Measurements from ENCODE around the gene NRXN3.

NRXN3 gene

GRCh38 chr14:79157369-79157768 is 987.2 kb downstream of the NRXN3 start:
- TF ChIP-seq CTCF (IDR thresholded peaks at IDR 0.05) = no peak
- Histone ChIP-seq H3K27ac (no peak overlapping the region), H3K4me3 (no peak overlapping the region)
- DNase-seq (ENCODE audit: low spot score) = no peak

- no peak for DNase-seq (ENCODE audit: low spot score)
- TF ChIP-seq CTCF (IDR thresholded peaks at IDR 0.05) = no peak
- no peak overlapping the region for H3K4me3 ChIP-seq
- H3K27ac ChIP-seq = no peak overlapping the region
Measured at GRCh38 chr14:79161571-79161970, 991.4 kb downstream of the NRXN3 start.

- DNase-seq (ENCODE audit: low spot score) = no peak
- Histone ChIP-seq H3K4me3 (no peak overlapping the region), H3K27ac (no peak overlapping the region)
- no peak for TF ChIP-seq CTCF (IDR thresholded peaks at IDR 0.05)
Measured at GRCh38 chr14:79162833-79163232, 992.7 kb downstream of the NRXN3 start.

- no peak for TF ChIP-seq CTCF (IDR thresholded peaks at IDR 0.05)
- no peak for DNase-seq (ENCODE audit: low spot score)
- Histone ChIP-seq H3K4me3 (no peak overlapping the region), H3K27ac (no peak overlapping the region)
Measured at GRCh38 chr14:79165471-79166090, 995.4 kb downstream of the NRXN3 start.

GRCh38 chr14:79166171-79166570 is 996.0 kb downstream of the NRXN3 start:
- Histone ChIP-seq H3K27ac (no peak overlapping the region), H3K4me3 (no peak overlapping the region)
- no peak for DNase-seq (ENCODE audit: low spot score)
- TF ChIP-seq CTCF (IDR thresholded peaks at IDR 0.05) = no peak

GRCh38 chr14:79167957-79168356 is 997.8 kb downstream of the NRXN3 start:
- TF ChIP-seq CTCF (IDR thresholded peaks at IDR 0.05) = no peak
- Histone ChIP-seq H3K27ac (no peak overlapping the region), H3K4me3 (no peak overlapping the region)
- no peak for DNase-seq (ENCODE audit: low spot score)

- no peak for DNase-seq (ENCODE audit: low spot score)
- TF ChIP-seq CTCF (IDR thresholded peaks at IDR 0.05) = no peak
- H3K4me3 ChIP-seq = no peak overlapping the region
Measured at GRCh38 chr14:79175671-79176070, 1005.5 kb downstream of the NRXN3 start.

More at GRCh38 chr14:79175671-79176070, 1005.5 kb downstream of the NRXN3 start:
- no peak overlapping the region for H3K27ac ChIP-seq

All from coronary artery (tissue), 2 donors.